Measurements from ENCODE around the gene PPP2R5E. TPM values are rescaled to one million over a fixed set of nuclear protein-coding genes. Genes with fewer than 3 reads are reported as not detected.

Gene PPP2R5E
- total and polyA plus RNA-seq, 8 donors = 33.4 to 45.3 (median 38.5) TPM

- TF ChIP-seq CTCF (IDR thresholded peaks at IDR 0.05) = no peak
- intact Hi-C loops (cut with DNase I) = no loop called here
- DNase-seq (no peak), ATAC-seq (no peak)
- Histone ChIP-seq H3K4me3 (no peak overlapping the region), H3K4me1 (no peaks in the 10 kb centered on the region), H3K27ac (no peak overlapping the region), H3K27me3 (no peaks in the 10 kb centered on the region), H3K9me3 (no peaks in the 10 kb centered on the region), H3K36me3 (no peaks in the 10 kb centered on the region)
Observed at GRCh38 chr14:63344336-63344735, 198.8 kb downstream of the PPP2R5E start.

- Histone ChIP-seq H3K27me3 (no peaks in the 10 kb centered on the region), H3K4me3 (no peak overlapping the region), H3K4me1 (no peaks in the 10 kb centered on the region), H3K27ac (no peak overlapping the region), H3K9me3 (no peaks in the 10 kb centered on the region), H3K36me3 (no peaks in the 10 kb centered on the region)
- TF ChIP-seq CTCF (IDR thresholded peaks at IDR 0.05) = no peak
- DNase-seq (no peak), ATAC-seq (no peak)
- intact Hi-C loops (cut with DNase I) = no loop called here
Observed at GRCh38 chr14:63343878-63344277, 199.3 kb downstream of the PPP2R5E start.

- H3K27me3 ChIP-seq = no peaks in the 10 kb centered on the region
- H3K9me3 ChIP-seq = no peaks in the 10 kb centered on the region
- intact Hi-C loops (cut with DNase I) = no loop called here
- H3K27ac ChIP-seq = no peak overlapping the region
- no peak for DNase-seq
- ATAC-seq = no peak
- no peak overlapping the region for H3K4me3 ChIP-seq
- H3K4me1 ChIP-seq = no peaks in the 10 kb centered on the region
- no peak for TF ChIP-seq CTCF (IDR thresholded peaks at IDR 0.05)
- H3K36me3 ChIP-seq = no peaks in the 10 kb centered on the region
Observed at GRCh38 chr14:63342371-63342770, 200.8 kb downstream of the PPP2R5E start.

GRCh38 chr14:63328787-63329737, 214.1 kb downstream of the PPP2R5E start:
- H3K4me1 ChIP-seq = no peaks in the 10 kb centered on the region
- ATAC-seq = no peak
- no peak for DNase-seq
- H3K4me3 ChIP-seq = no peak overlapping the region
- H3K36me3 ChIP-seq = no peaks in the 10 kb centered on the region
- no peaks in the 10 kb centered on the region for H3K9me3 ChIP-seq
- intact Hi-C loops (cut with DNase I) = no loop called here
- no peaks in the 10 kb centered on the region for H3K27me3 ChIP-seq
- no peak overlapping the region for H3K27ac ChIP-seq
- no peak for TF ChIP-seq CTCF (IDR thresholded peaks at IDR 0.05)

GRCh38 chr14:63326840-63327239, 216.3 kb downstream of the PPP2R5E start:
- intact Hi-C loops (cut with DNase I) = no loop called here
- DNase-seq = no peak
- no peak for TF ChIP-seq CTCF (IDR thresholded peaks at IDR 0.05)
- H3K4me1 ChIP-seq = no peaks in the 10 kb centered on the region
- no peaks in the 10 kb centered on the region for H3K9me3 ChIP-seq
- no peak overlapping the region for H3K27ac ChIP-seq
- no peaks in the 10 kb centered on the region for H3K36me3 ChIP-seq
- H3K27me3 ChIP-seq = no peaks in the 10 kb centered on the region
- ATAC-seq = no peak
- no peak overlapping the region for H3K4me3 ChIP-seq

Measured in left lung (tissue), 10 donors.